ENCODE data around the gene PAMR1.

DNA sequence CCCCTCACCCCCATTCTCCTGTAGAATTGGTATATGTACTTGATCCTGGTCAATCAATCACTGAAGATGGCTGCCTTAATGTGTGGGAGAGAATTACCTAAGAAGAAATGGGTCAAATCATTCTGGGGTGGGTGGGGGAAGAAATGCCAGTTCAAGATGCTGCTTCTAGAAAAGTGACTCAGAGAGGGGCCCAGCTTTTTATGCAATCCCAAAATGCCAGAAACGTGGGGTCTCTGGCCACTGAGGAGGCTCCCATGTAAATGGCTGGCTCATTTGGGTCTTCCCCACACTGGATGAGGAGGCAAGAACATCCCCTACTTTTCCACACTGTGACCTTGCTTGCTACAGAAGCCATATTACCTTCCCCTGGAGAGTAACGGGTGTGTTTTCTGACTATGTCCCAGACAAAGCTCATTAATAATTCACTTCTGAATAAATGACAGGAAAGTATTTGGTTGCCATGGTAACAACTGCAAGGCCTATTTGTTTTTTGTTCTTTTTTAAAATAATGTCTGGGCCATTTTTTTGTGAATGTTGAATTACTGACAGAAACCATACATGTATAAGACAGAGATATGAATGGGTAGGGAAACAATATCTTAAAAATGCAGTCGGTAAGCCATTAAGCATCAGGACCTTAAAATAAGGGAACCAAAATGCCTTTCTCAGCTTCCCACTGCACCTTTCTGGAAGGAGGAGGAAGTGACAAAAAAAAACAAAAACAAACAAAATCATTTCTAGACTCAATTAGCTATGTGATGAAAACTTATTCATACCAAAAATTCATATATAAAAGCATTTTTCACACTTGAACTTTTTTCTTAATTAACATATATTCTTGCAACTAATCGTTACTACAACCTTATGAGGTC is 138.1 kb downstream of the PAMR1 start:
- TF ChIP-seq RAD21 (IDR thresholded peaks at IDR 0.05; ENCODE audit: low read depth) (no peak), CEBPB (IDR thresholded peaks at IDR 0.05) (no peak), TAF1 (IDR thresholded peaks at IDR 0.05; ENCODE audit: low read depth) (no peak), USF1 (IDR thresholded peaks at IDR 0.05) (no peak), MAX (IDR thresholded peaks at IDR 0.05) (no peak), EP300 (IDR thresholded peaks at IDR 0.05; ENCODE audit: borderline replicate concordance) (no peak), YY1 (IDR thresholded peaks at IDR 0.05; ENCODE audit: low read depth) (no peak), CREB1 (IDR thresholded peaks at IDR 0.05; ENCODE audit: low read depth) (no peak), TCF12 (IDR thresholded peaks at IDR 0.05; ENCODE audit: low read depth) (no peak), ZBTB7A (IDR thresholded peaks at IDR 0.05; ENCODE audit: low read depth) (no peak), FOXM1 (IDR thresholded peaks at IDR 0.05; ENCODE audit: borderline replicate concordance, low read depth) (no peak), EGR1 (IDR thresholded peaks at IDR 0.05) (no peak)
- TF ChIP-seq, protein P1, sequence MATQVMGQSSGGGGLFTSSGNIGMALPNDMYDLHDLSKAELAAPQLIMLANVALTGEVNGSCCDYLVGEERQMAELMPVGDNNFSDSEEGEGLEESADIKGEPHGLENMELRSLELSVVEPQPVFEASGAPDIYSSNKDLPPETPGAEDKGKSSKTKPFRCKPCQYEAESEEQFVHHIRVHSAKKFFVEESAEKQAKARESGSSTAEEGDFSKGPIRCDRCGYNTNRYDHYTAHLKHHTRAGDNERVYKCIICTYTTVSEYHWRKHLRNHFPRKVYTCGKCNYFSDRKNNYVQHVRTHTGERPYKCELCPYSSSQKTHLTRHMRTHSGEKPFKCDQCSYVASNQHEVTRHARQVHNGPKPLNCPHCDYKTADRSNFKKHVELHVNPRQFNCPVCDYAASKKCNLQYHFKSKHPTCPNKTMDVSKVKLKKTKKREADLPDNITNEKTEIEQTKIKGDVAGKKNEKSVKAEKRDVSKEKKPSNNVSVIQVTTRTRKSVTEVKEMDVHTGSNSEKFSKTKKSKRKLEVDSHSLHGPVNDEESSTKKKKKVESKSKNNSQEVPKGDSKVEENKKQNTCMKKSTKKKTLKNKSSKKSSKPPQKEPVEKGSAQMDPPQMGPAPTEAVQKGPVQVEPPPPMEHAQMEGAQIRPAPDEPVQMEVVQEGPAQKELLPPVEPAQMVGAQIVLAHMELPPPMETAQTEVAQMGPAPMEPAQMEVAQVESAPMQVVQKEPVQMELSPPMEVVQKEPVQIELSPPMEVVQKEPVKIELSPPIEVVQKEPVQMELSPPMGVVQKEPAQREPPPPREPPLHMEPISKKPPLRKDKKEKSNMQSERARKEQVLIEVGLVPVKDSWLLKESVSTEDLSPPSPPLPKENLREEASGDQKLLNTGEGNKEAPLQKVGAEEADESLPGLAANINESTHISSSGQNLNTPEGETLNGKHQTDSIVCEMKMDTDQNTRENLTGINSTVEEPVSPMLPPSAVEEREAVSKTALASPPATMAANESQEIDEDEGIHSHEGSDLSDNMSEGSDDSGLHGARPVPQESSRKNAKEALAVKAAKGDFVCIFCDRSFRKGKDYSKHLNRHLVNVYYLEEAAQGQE (IDR thresholded peaks at IDR 0.05; ENCODE audit: low read depth), result no peak
